ENCODE measurements around the gene IQCB1.

DNA sequence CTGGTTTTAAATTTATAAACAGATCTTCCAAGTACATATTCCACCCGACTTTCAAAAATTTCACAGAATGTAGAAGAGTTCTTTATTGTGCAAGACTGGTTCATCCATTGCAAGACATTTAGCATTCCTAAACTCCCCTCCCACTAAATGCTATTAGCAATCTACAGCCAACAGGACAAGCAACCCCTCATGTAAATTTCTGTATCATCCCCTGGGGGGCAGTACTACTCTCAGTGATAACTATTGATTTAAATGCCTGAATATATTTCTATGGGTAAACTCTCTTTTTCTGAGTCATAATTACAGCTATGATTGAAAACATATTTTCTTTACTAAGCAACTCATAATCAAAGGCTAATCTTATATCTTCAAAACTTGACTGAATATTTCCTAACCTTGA, 48.6 kb upstream of the IQCB1 start:
- TF ChIP-seq, protein P1, sequence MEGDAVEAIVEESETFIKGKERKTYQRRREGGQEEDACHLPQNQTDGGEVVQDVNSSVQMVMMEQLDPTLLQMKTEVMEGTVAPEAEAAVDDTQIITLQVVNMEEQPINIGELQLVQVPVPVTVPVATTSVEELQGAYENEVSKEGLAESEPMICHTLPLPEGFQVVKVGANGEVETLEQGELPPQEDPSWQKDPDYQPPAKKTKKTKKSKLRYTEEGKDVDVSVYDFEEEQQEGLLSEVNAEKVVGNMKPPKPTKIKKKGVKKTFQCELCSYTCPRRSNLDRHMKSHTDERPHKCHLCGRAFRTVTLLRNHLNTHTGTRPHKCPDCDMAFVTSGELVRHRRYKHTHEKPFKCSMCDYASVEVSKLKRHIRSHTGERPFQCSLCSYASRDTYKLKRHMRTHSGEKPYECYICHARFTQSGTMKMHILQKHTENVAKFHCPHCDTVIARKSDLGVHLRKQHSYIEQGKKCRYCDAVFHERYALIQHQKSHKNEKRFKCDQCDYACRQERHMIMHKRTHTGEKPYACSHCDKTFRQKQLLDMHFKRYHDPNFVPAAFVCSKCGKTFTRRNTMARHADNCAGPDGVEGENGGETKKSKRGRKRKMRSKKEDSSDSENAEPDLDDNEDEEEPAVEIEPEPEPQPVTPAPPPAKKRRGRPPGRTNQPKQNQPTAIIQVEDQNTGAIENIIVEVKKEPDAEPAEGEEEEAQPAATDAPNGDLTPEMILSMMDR (IDR thresholded peaks at IDR 0.05) = no peak
- TF ChIP-seq POLR2A (IDR thresholded peaks at IDR 0.05) (no peak), EP300 (IDR thresholded peaks at IDR 0.05) (no peak)

Data from sigmoid colon (tissue), 4 donors.